DND-41 (cell line): ENCODE results near the gene UNC5CL.
A peak's percentile ranks its signal among the peaks of the same experiment; 100 is the strongest.
"Not testable (repeated sequence)": the region's sequence is repeated elsewhere in the genome, so short reads cannot be mapped to it uniquely, and the experiment has no call there.

Source experiments
- CTCF ChIP-seq: IDR thresholded peaks from 2 replicates; pipeline ENCODE4 v1.5.1; 2012; ENCODE audit warnings: borderline replicate concordance, low read length, moderate library complexity, mild to moderate bottlenecking; ENCODE audit not compliant: poor library complexity, severe bottlenecking; ENCODE audit errors: extremely low read depth
- EZH2 ChIP-seq: IDR thresholded peaks from 3 replicates; pipeline ENCODE4 v1.6.1; 2012; ENCODE audit warnings: borderline replicate concordance, low read depth, mild to moderate bottlenecking, moderate library complexity, low read length, inconsistent platforms; ENCODE audit not compliant: severe bottlenecking

- TF ChIP-seq EZH2, result not testable (repeated sequence)
- peak; percentile 79 for TF ChIP-seq CTCF
Measured at GRCh38 chr6:41006217-41006616, 32.8 kb downstream of the UNC5CL start.
